Stimulated activated CD4-positive, alpha-beta T cell treated with anti-CD3 and anti-CD28 coated beads, Interleukin-1b, Interleukin-23, amount 100 ng/mL, for 48 hours (primary cell): Measurements from ENCODE around the gene NOTO.

Experiments used
- DNase-seq: peaks from one replicate; pipeline ENCODE4 v3.0.0-alpha.2; 2020

NOTO gene

GRCh38 chr2:73258913-73259215 lies 56.5 kb downstream of the NOTO start:
- no peak for DNase-seq

GRCh38 chr2:73259276-73259675 lies 56.9 kb downstream of the NOTO start:
- DNase-seq: no peak

GRCh38 chr2:73259704-73260337 lies 57.4 kb downstream of the NOTO start:
- DNase-seq: no peak

GRCh38 chr2:73260338-73260984 lies 58.1 kb downstream of the NOTO start:
- DNase-seq: no peak
